ENCODE results near the gene UBA52.
A peak's percentile ranks its signal among the peaks of the same experiment; 100 is the strongest.

The UBA52 gene

DNA sequence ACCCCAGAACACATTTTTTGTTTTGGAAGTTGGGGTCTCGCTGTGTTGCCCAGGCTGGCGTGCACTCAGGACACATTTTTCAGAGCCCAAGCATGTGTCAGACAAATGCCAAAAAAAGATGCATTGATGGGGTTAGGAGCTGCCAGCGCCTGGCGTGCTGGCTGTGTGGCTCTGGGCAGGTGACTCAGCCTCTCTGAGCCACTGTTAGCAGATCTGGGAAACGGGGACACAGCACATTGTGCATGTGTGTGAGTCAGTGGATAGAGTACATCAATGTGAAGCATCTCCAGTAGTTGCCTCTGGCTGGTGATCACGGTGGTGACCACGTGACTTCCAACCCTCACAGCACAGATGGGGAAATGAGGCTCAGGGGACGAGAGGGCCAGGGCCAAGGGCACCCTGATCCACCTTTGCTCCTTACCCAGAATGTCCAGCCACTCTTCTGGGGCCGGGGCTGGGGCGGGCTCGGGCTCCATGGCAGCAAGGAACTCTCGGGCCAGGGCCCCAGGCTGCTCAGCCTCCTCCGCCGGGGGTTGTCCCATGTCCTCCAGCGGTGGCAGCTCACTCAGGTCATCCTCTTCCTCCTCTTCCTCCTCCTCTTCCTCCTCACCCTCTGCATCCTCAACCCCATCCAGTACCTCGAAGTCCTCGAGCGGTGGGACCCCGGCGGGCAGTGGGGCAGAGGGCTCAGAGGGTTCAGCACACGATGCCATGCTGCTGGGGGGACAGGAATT lies 30.2 kb upstream of the UBA52 start:
- no peak overlapping the region for H2AFZ ChIP-seq (ENCODE audit: low read length)

DNA sequence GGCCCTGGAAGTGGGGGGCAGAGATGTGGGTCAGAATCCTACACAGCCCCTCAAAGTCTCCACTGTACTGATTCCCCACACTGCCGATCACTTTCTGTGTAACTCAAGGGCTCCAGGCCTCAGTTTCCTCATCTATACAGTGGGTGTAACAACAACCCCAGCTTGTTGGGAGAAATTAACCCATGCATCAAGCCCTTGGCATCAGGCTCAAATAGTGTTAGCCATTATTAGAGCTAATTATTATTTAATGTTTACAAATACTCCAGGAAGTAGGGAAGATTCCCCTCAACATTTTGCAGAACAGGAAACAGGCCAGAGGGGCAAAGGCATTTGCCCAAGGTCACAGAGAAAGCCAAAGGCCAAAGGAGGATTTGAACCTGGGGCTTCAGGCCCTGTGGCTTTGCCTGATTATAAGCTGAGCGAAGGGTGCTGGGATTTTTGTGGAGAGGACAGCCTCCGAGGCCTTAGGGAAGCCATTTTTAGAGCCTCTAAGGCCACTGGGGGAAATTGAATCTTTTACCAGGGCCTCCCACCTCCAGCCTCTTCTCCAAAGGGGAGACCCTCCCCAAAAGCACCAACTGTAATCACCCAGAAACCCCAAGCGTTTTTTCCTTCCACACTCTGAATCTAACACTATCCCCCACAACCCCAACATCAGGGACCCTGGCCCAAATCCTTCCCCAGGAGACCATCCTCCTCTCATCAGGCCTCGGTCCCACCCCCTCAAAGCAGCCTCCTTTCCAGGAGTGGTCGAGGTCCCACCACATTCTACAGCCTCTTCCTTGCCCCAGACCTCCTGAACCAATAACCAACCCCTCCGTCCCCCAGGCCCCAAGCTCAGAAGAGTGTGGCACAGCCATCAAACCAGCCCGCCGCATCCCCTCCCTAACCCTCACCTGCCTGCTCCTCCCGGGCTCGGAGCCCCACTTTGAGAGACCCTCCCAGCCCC lies 29.4 kb upstream of the UBA52 start:
- Histone ChIP-seq H3K79me2 (ENCODE audit: low read length) (peaks cover 8% of the 10 kb centered on the region; the same call in 1 of the 2 replicates), H3K27ac (ENCODE audit: low read length) (no peak overlapping the region), H3F3A (ENCODE audit: insufficient read depth, low read length) (no peaks in the 10 kb centered on the region), H3K9me2 (replicated peaks; ENCODE audit: insufficient read depth, low read length) (no peaks in the 10 kb centered on the region), H3K9ac (ENCODE audit: low read length) (peak overlapping the region; percentile 54), H3K4me3 (ENCODE audit: low read length) (peak overlapping the region; percentile 56), H2AFZ (ENCODE audit: low read length) (no peak overlapping the region), H4K20me1 (ENCODE audit: insufficient read depth, low read length) (no peaks in the 10 kb centered on the region), H3K9me3 (replicated peaks; ENCODE audit: insufficient read depth, low read length) (no peaks in the 10 kb centered on the region), H3K36me3 (replicated peaks; ENCODE audit: insufficient read depth, low read length) (no peaks in the 10 kb centered on the region), H3K4me1 (ENCODE audit: low read length) (peaks cover 7% of the 10 kb centered on the region), H3K4me2 (ENCODE audit: low read depth, low read length) (peak overlapping the region; percentile 79), H3K27me3 (replicated peaks; ENCODE audit: insufficient read depth, low read length) (no peaks in the 10 kb centered on the region)
- DNase-seq, result no peak
- TF ChIP-seq EZH2phosphoT487 (IDR thresholded peaks at IDR 0.05; ENCODE audit: low read length), result no peak
- TF ChIP-seq, protein P1, sequence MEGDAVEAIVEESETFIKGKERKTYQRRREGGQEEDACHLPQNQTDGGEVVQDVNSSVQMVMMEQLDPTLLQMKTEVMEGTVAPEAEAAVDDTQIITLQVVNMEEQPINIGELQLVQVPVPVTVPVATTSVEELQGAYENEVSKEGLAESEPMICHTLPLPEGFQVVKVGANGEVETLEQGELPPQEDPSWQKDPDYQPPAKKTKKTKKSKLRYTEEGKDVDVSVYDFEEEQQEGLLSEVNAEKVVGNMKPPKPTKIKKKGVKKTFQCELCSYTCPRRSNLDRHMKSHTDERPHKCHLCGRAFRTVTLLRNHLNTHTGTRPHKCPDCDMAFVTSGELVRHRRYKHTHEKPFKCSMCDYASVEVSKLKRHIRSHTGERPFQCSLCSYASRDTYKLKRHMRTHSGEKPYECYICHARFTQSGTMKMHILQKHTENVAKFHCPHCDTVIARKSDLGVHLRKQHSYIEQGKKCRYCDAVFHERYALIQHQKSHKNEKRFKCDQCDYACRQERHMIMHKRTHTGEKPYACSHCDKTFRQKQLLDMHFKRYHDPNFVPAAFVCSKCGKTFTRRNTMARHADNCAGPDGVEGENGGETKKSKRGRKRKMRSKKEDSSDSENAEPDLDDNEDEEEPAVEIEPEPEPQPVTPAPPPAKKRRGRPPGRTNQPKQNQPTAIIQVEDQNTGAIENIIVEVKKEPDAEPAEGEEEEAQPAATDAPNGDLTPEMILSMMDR (IDR thresholded peaks at IDR 0.05; ENCODE audit: low read length), result no peak
- no peak for TF ChIP-seq EZH2 (optimal IDR thresholded peaks at IDR 0.05; ENCODE audit: low read depth, low read length)

More for the DNA sequence above, 30.2 kb upstream of the UBA52 start:
- Histone ChIP-seq H3K4me2 (ENCODE audit: low read depth, low read length) (no peak overlapping the region), H3K27me3 (replicated peaks; ENCODE audit: insufficient read depth, low read length) (no peaks in the 10 kb centered on the region), H3F3A (ENCODE audit: insufficient read depth, low read length) (no peaks in the 10 kb centered on the region), H3K9me3 (replicated peaks; ENCODE audit: insufficient read depth, low read length) (no peaks in the 10 kb centered on the region), H3K9ac (ENCODE audit: low read length) (no peak overlapping the region), H3K27ac (ENCODE audit: low read length) (no peak overlapping the region), H3K79me2 (ENCODE audit: low read length) (peaks cover 8% of the 10 kb centered on the region; the same call in 1 of the 2 replicates), H3K4me1 (ENCODE audit: low read length) (peaks cover 7% of the 10 kb centered on the region), H3K36me3 (replicated peaks; ENCODE audit: insufficient read depth, low read length) (no peaks in the 10 kb centered on the region), H4K20me1 (ENCODE audit: insufficient read depth, low read length) (no peaks in the 10 kb centered on the region), H3K9me2 (replicated peaks; ENCODE audit: insufficient read depth, low read length) (no peaks in the 10 kb centered on the region), H3K4me3 (ENCODE audit: low read length) (no peak overlapping the region)
- TF ChIP-seq EZH2phosphoT487 (IDR thresholded peaks at IDR 0.05; ENCODE audit: low read length) (no peak), EZH2 (optimal IDR thresholded peaks at IDR 0.05; ENCODE audit: low read depth, low read length) (no peak)
- TF ChIP-seq, protein P1 (IDR thresholded peaks at IDR 0.05; ENCODE audit: low read length), result no peak
- DNase-seq, result no peak

DNA sequence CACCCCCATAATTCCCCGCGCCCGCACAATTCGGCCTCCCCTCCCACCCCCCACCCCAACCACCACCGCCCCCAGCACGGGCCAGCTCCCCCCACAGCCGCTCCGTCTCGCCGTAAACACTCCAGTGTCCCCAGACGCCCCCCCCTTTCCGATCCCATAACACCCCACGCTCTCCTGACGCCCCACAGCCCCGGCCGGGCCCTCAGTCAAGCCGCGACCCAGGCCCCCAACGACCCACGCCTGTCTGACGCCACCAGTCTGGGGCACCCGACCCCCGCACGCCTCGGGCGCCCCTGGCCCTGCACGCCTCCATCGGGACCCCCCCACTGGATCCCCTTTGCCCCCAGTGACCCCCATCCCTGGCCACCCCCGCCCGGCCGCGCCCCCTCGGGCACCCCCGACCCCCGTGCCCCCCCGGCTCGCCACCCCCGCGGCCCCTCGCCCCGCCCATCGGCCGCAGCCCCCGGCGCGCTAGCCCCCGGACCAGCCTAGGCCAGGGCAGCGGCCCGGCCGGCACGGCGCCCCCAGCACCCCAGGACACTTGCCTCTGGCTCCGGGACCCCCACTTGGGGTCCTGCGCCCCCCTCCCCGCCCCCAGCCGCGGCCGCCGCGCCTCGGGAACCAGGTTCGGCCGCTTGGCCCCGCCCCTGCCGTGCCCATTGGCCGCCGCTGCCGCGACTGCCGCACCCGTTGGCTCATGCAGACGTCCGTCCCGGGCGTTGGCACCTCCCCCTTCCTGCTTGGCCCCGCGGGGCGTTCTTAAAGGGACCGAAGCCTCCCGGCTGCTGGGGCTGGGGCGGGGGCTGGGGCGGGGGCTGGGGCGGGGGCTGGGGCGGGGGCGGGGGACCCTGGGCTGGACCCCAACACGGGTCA lies 28.5 kb upstream of the UBA52 start, which contains the start of gene FKBP8:
TSS of gene FKBP8 (minus strand) at position 633 of the 873 bp plus-strand sequence. CDS start 1,603 bp downstream, outside the sequence.
- H4K20me1 ChIP-seq (ENCODE audit: insufficient read depth, low read length), result no peaks in the 10 kb centered on the region
- H3K4me2 ChIP-seq (ENCODE audit: low read depth, low read length), result peak within 1 kb of the TSS; percentile 85
- H3K9me2 ChIP-seq (replicated peaks; ENCODE audit: insufficient read depth, low read length), result no peaks in the 10 kb centered on the region
- H3K9ac ChIP-seq (ENCODE audit: low read length), result peak within 1 kb of the TSS; percentile 74
- peak within 1 kb of the TSS; percentile 91 for H2AFZ ChIP-seq (ENCODE audit: low read length)
- H3K79me2 ChIP-seq (ENCODE audit: low read length), result peaks cover 8% of the 10 kb centered on the region; the same call in 1 of the 2 replicates
- H3K27ac ChIP-seq (ENCODE audit: low read length), result peak within 1 kb of the TSS; percentile 61; the same call in 1 of the 2 replicates
- H3K9me3 ChIP-seq (replicated peaks; ENCODE audit: insufficient read depth, low read length), result no peaks in the 10 kb centered on the region
- H3K4me3 ChIP-seq (ENCODE audit: low read length), result peak within 1 kb of the TSS; percentile 69
- TF ChIP-seq, protein P1 (IDR thresholded peaks at IDR 0.05; ENCODE audit: low read length), result no peak
- no peak for TF ChIP-seq EZH2phosphoT487 (IDR thresholded peaks at IDR 0.05; ENCODE audit: low read length)
- TF ChIP-seq EZH2 (optimal IDR thresholded peaks at IDR 0.05; ENCODE audit: low read depth, low read length), result no peak
- H3K4me1 ChIP-seq (ENCODE audit: low read length), result peaks cover 7% of the 10 kb centered on the region
- peak; percentile 93 for DNase-seq
- no peaks in the 10 kb centered on the region for H3F3A ChIP-seq (ENCODE audit: insufficient read depth, low read length)
- H3K27me3 ChIP-seq (replicated peaks; ENCODE audit: insufficient read depth, low read length), result no peaks in the 10 kb centered on the region
- no peaks in the 10 kb centered on the region for H3K36me3 ChIP-seq (replicated peaks; ENCODE audit: insufficient read depth, low read length)

All from MM.1S (cell line).